ENCODE measurements around the gene TRPC4. TPM values are rescaled to one million over a fixed set of nuclear protein-coding genes. Genes with fewer than 3 reads are reported as not detected.

Gene TRPC4
- polyA plus RNA-seq, 3 donors, result not detected

GRCh38 chr13:37811441-37811840 lies 58.1 kb downstream of the TRPC4 start:
- Histone ChIP-seq H2AFZ (ENCODE audit: insufficient read depth, low read depth, low read length, poor library complexity, severe bottlenecking) (no peak overlapping the region), H3K79me2 (ENCODE audit: insufficient read depth, low read length) (no peaks in the 10 kb centered on the region), H3K27ac (ENCODE audit: low read depth in 1 of 2, low read length in 2 of 2) (no peak overlapping the region), H3K9me3 (replicated peaks in 1 of 2; ENCODE audit: control insufficient read depth in 1 of 2, insufficient read depth in 1 of 2, low read length in 2 of 2) (peaks cover 4 to 7% of the 10 kb centered on the region in 2 donors), H3K4me3 (replicated peaks in 1 of 3; ENCODE audit: low read depth in 2 of 3, low read length in 3 of 3) (no peak overlapping the region), H3K4me1 (ENCODE audit: control insufficient read depth in 1 of 2, insufficient read depth in 2 of 2, low read length in 2 of 2) (no peaks in the 10 kb centered on the region), H4K20me1 (ENCODE audit: insufficient read depth, low read length) (no peaks in the 10 kb centered on the region), H3K27me3 (ENCODE audit: control insufficient read depth in 2 of 2, insufficient read depth in 2 of 2, low read length in 2 of 2) (no peaks in the 10 kb centered on the region), H3K4me2 (replicated peaks; ENCODE audit: extremely low read depth, low read length, poor library complexity, severe bottlenecking) (no peak overlapping the region), H3K36me3 (replicated peaks in 1 of 2; ENCODE audit: control insufficient read depth in 1 of 2, insufficient read depth in 2 of 2, low read length in 2 of 2) (no peaks in the 10 kb centered on the region), H3K9ac (ENCODE audit: insufficient read depth, low read length, poor library complexity, severe bottlenecking) (no peak overlapping the region)
- H3K27me3 Mint-ChIP-seq (ENCODE audit: low read depth in 3 of 3), result no peaks in the 10 kb centered on the region
- no peak overlapping the region for H3K27ac Mint-ChIP-seq
- no peak overlapping the region for H3K4me3 Mint-ChIP-seq
- peaks cover 0 to 9% (median 0%) of the 10 kb centered on the region in 7 donors for H3K9me3 Mint-ChIP-seq
- no peaks in the 10 kb centered on the region for H3K4me1 Mint-ChIP-seq
- intact Hi-C loops (cut with micrococcal nuclease), result no loop called here
- no peaks in the 10 kb centered on the region for H3K36me3 Mint-ChIP-seq
- WGBS (ENCODE audit: insufficient coverage), result no CpG with 5 or more reads among the region's 2 CpGs
- no peak for DNase-seq
- TF ChIP-seq CTCF (IDR thresholded peaks at IDR 0.05), result no peak

- peaks cover under 1 to 5% of the 10 kb centered on the region in 2 donors for H3K9me3 ChIP-seq (replicated peaks in 1 of 2; ENCODE audit: control insufficient read depth in 1 of 2, insufficient read depth in 1 of 2, low read length in 2 of 2)
- no peaks in the 10 kb centered on the region for H3K36me3 ChIP-seq (replicated peaks in 1 of 2; ENCODE audit: control insufficient read depth in 1 of 2, insufficient read depth in 2 of 2, low read length in 2 of 2)
- H2AFZ ChIP-seq (ENCODE audit: insufficient read depth, low read depth, low read length, poor library complexity, severe bottlenecking), result no peak overlapping the region
- no peaks in the 10 kb centered on the region for H3K4me1 Mint-ChIP-seq
- H3K27ac Mint-ChIP-seq, result no peak overlapping the region
- peaks cover 0 to under 1% (median 0%) of the 10 kb centered on the region in 7 donors for H3K9me3 Mint-ChIP-seq
- TF ChIP-seq CTCF (IDR thresholded peaks at IDR 0.05), result no peak
- no peaks in the 10 kb centered on the region for H3K27me3 ChIP-seq (ENCODE audit: control insufficient read depth in 2 of 2, insufficient read depth in 2 of 2, low read length in 2 of 2)
- no peak overlapping the region for H3K9ac ChIP-seq (ENCODE audit: insufficient read depth, low read length, poor library complexity, severe bottlenecking)
- H3K4me3 ChIP-seq (replicated peaks in 1 of 3; ENCODE audit: low read depth in 2 of 3, low read length in 3 of 3), result no peak overlapping the region
- no peak for DNase-seq
- H3K4me1 ChIP-seq (ENCODE audit: control insufficient read depth in 1 of 2, insufficient read depth in 2 of 2, low read length in 2 of 2), result no peaks in the 10 kb centered on the region
- 86% methylated on average over 2 of the region's 3 CpGs for WGBS (ENCODE audit: insufficient coverage)
- no peak overlapping the region for H3K4me3 Mint-ChIP-seq
- H3K36me3 Mint-ChIP-seq, result no peaks in the 10 kb centered on the region
- H3K4me2 ChIP-seq (replicated peaks; ENCODE audit: extremely low read depth, low read length, poor library complexity, severe bottlenecking), result no peak overlapping the region
- H4K20me1 ChIP-seq (ENCODE audit: insufficient read depth, low read length), result no peaks in the 10 kb centered on the region
- no peaks in the 10 kb centered on the region for H3K27me3 Mint-ChIP-seq (ENCODE audit: low read depth in 3 of 3)
- no peaks in the 10 kb centered on the region for H3K79me2 ChIP-seq (ENCODE audit: insufficient read depth, low read length)
- intact Hi-C loops (cut with micrococcal nuclease), result no loop called here
- no peak overlapping the region for H3K27ac ChIP-seq (ENCODE audit: low read depth in 1 of 2, low read length in 2 of 2)
Measured at GRCh38 chr13:37806666-37807065, 62.9 kb downstream of the TRPC4 start.

Data from CD14-positive monocyte (primary cell).